Upper lobe of right lung (tissue), 1 donor: ENCODE measurements around the gene NBPF26. TPM values are rescaled to one million over a fixed set of nuclear protein-coding genes. Genes with fewer than 3 reads are reported as not detected.
"Not testable (repeated sequence)": the region's sequence is repeated elsewhere in the genome, so short reads cannot be mapped to it uniquely, and the experiment has no call there.

Experiments
- ATAC-seq: fragments of 200-7000 bp; cut with Tn5 transposase; one replicate; pipeline ENCODE4 v1.9.1; 2020; ENCODE audit warnings: mild to moderate bottlenecking, moderate library complexity
- DNase-seq: peaks from one replicate; pipeline ENCODE4 v3.0.0-alpha.2; 2020
- H3K27ac ChIP-seq: fragments of 200-600 bp; one replicate; pipeline ENCODE4 v1.8.0; 2022
- H3K27me3 ChIP-seq: fragments of 200-600 bp; one replicate; pipeline ENCODE4 v1.8.0; 2022; ENCODE audit warnings: mild to moderate bottlenecking
- H3K36me3 ChIP-seq: fragments of 200-600 bp; one replicate; pipeline ENCODE4 v1.8.0; 2022
- H3K4me1 ChIP-seq: fragments of 200-600 bp; one replicate; pipeline ENCODE4 v1.8.0; 2022
- H3K4me3 ChIP-seq: fragments of 200-600 bp; one replicate; pipeline ENCODE4 v1.8.0; 2022; ENCODE audit warnings: mild to moderate bottlenecking
- H3K9me3 ChIP-seq: fragments of 200-600 bp; one replicate; pipeline ENCODE4 v1.8.0; 2022
- intact Hi-C: fragments of 100-400 bp; cut with DNase I; formaldehyde crosslinking; loops from one replicate; pipeline ENCODE4 v1.11.0; 2022
- total RNA-seq: library from RNA; stranded (reverse); fragmentation: NEBNext Ultra II Directional; extraction: Animal tissue kit (Norgen Biotek cat#: 25700); gene quantifications from one replicate; pipeline ENCODE4 v1.2.1, GENCODE V29; 2021
- donor health status: DM: no; HTN: yes; CAD: no; lungs with severe emphysema.

NBPF26 gene
- total RNA-seq, 1 donor from 2014 or later, result 2.2 TPM

DNA sequence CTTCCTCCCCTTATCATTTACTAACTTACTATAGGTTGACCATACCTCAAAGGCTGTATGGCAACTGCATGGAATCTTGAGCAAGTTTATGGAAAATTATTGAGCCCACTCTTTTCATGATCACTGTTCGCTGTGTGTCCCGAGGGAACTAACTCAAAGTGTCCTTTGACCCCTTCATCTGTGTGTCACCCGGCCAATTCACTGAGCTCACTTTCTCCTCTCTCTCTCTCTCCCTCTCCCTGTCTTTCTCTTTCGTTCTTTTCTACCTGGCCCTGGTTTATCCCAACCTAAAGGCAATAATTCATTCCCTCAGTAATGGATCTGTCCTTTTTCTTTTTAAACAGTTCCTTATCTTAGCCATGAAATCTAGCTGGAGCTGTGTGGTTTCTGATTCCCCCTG, 102.9 kb downstream of the NBPF26 start:
- H3K4me1 ChIP-seq, H3K9me3 ChIP-seq, H3K36me3 ChIP-seq, H3K27ac ChIP-seq, DNase-seq, ATAC-seq, H3K27me3 ChIP-seq, H3K4me3 ChIP-seq, intact Hi-C loops: not testable (repeated sequence)

DNA sequence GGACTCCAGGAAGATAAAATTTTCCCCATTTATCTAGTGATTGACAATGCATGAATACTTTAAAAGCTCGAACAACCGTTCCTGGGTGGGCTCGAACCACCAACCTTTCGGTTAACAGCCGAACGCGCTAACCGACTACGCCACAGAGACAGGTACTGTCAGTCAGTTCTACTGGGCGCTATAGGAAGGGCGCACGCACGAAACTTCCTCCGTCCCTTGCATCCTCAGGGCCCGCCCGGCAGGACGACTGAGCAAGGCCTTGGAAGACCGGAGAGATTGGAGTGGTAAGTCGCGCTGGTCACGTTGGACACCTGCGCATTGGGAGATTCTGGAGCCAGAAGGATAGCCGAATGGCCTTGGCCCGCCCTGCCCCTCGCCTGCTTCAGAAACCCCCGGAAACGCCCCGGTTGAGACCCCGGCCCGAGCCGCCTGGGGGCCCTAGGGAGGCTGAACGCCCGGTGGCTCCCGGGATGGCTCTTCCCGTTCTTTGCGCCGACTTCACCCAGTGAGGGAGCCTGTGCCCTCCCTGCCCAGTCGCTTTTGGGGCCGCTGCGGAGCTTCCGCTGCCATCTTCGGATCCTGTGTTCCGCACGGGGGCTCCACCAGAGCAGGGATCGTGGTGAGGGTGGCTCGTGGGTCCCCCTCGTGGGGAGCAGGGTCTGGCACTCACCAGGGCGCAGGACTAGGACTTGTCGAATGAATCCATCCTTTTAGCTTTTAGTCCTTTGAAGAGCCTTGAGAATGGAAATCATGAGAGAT, 120.6 kb downstream of the NBPF26 start:
- intact Hi-C loops, result not testable (repeated sequence)

DNA sequence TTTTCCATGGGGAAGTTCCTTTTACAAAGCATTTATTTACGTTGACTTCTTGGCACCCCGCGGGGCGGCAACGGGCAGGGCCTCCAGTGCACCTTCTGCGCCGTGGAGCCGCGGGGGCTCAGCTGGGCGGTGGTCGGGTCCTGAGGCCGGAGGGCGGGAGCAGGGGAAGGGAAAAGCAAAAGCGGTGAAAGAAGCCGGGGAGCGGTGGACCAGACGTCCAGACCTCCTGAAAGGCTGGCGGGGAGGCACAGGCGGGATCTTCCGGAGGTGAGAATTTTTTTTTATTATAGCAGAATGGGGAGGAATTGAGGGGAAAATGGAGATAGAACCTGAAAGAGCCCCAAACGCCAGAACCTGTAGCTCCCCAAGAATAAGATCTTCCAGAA, 121.2 kb downstream of the NBPF26 start:
- not testable (repeated sequence) for H3K4me3 ChIP-seq, H3K27ac ChIP-seq

More for the DNA sequence above, 120.6 kb downstream of the NBPF26 start:
- not testable (repeated sequence) for DNase-seq, H3K4me3 ChIP-seq, H3K36me3 ChIP-seq, ATAC-seq, H3K4me1 ChIP-seq, H3K9me3 ChIP-seq, H3K27me3 ChIP-seq, H3K27ac ChIP-seq

DNA sequence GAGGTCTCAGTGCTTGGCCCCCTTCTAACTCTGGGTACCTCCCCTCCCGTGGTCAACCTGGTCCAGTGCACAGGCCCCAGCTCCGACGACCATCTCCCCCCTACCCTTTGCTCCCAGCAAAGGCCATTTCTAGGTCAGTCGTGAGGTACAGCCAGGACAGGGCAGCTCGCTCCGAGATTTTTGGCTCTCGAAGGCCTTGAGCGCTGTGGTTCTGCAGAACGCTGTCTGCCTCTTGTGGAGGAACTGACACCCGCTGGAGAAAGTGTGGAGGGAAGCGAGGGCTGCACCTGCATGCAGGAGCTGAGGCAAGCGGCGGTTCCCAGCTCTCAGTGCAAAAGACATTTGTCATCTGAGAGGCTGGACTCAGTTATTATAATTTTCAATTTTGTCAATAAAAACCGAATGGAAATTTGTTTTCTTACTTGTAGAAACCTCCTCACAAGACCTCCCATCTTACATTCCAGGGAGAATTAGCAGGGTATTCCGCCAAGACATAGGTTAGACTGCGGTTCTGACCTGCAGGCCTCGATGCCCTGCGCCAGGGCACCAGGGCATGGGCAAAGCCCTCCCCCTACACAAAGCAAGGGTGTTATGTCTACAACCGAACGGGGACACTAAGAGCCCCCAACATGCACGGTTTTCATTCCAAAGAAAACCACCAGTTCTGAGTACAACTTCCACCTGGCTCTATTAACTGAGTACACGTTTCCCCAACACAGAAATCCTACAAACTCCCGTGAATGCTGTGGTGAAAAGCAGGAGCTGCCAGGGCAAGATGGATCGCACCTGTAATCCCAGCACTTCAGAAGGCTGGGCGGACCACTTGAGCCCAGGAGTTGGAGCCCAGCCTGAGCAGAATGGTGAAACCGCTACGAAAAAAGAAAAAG, 125.9 kb downstream of the NBPF26 start:
- H3K36me3 ChIP-seq, H3K27ac ChIP-seq, H3K9me3 ChIP-seq, H3K4me3 ChIP-seq, H3K4me1 ChIP-seq, H3K27me3 ChIP-seq, DNase-seq, intact Hi-C loops: not testable (repeated sequence)
- ATAC-seq, result peak; percentile 28

More for the DNA sequence above, 121.2 kb downstream of the NBPF26 start:
- H3K4me1 ChIP-seq, H3K36me3 ChIP-seq, intact Hi-C loops, H3K9me3 ChIP-seq, ATAC-seq, H3K27me3 ChIP-seq, DNase-seq: not testable (repeated sequence)

DNA sequence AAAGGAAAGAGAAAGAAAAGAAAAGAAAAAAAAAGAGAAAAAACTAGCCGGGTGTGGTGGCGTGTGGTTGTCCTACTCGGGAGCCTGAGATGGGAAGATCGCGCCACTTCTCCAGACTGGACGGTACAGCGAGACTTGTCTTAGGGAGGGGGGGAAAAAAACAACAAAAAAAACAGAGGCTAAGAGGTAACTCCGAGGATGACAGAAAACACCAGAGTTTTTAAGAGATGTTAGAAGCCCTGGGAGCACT, 126.5 kb downstream of the NBPF26 start:
- H3K27ac ChIP-seq, DNase-seq, H3K4me1 ChIP-seq, ATAC-seq, intact Hi-C loops, H3K4me3 ChIP-seq, H3K36me3 ChIP-seq, H3K9me3 ChIP-seq, H3K27me3 ChIP-seq: not testable (repeated sequence)

DNA sequence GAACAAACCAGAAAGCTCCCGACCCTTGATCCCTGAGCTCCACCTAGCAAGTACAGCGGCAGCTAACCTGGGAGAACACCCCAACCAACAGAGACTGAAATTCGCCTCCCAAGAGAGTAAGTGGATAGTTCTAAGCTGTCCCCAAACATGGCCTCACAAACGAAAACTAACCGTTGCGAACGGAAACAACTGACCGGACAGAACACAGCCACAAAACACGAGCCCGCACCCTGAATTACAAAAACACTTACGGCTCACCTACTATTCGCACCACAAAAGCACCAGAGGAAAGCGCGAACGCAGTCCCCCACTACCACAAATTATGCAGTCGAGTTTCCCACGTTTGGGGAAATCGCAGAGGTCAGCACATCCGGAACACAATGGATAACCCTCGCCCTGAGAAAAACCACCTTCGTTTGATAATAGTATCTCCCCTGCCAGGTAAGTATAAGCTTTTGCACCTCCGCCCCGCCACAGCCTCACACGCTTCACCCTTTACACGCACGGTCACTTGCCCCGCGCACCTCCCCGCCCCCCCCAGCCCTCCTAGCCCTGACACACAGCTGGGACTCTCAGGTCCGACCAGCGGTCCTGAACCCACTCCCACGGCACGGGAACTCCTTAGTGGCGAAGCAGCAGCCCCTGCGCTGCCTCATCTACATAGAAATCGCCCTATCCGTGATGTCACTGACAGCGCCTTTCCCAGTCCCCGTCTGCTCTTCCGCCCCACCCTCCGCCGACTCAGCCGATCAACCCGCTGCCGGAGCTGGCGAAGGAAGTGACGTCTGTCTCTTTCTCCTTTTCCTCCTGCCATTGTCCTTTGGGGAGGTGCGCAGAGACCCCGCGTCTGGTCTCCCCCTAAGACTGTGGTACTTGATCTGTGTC, 127.0 kb downstream of the NBPF26 start:
- peak; percentile 49 for ATAC-seq
- not testable (repeated sequence) for H3K4me1 ChIP-seq, H3K27me3 ChIP-seq

DNA sequence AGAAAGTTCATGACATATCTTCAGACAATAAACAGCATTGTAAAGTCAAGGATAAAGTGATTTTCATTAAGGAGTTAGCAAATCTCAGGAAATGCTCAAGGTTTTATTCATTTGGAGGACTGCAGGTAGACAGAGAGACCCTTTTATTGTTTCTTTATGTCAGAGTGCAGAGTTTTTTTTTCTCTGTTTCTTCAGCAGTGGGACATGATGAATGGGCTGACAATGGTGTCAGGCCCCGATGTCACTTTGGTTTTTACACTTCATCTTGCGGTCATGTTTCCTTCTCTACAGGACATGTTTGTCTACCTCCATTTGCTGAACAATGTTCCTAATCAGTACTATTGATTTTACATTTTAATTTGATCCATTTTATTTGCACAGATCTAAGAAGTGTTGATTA, 134.4 kb downstream of the NBPF26 start:
- H3K4me1 ChIP-seq, intact Hi-C loops: not testable (repeated sequence)

More for the DNA sequence above, 127.0 kb downstream of the NBPF26 start:
- H3K4me3 ChIP-seq, H3K9me3 ChIP-seq, intact Hi-C loops, H3K27ac ChIP-seq, DNase-seq, H3K36me3 ChIP-seq: not testable (repeated sequence)

DNA sequence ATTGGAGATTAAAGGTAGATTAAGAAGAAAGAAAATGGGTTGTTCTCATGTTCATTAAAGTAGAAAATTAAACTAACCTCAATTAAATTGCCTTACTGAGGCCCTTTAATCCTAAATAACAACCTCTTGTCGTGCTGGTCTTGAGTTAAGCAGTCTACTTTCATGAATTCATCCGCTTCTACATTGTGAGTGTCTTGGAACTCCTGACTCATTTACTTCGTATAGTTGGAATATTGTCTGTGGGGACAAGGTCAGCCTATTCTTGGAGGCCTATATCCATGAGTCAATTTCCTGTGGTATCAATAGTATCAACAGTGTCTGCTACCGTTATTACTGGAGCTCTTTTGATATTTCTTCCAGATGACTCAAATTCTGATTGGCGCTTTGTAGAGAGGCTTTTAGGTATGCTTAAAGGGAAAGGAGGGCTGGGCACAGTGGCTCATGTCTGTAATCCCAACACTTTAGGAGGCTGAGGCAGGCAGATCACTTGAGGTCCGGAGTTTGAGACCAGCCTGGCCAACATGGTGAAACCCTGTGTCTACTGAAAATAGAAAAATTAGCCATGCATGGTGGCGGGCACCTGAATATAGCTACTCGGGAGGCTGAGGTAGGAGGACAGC, 136.0 kb downstream of the NBPF26 start:
- intact Hi-C loops, DNase-seq, H3K27me3 ChIP-seq, ATAC-seq, H3K4me3 ChIP-seq, H3K27ac ChIP-seq, H3K9me3 ChIP-seq, H3K36me3 ChIP-seq, H3K4me1 ChIP-seq: not testable (repeated sequence)

More for the DNA sequence above, 134.4 kb downstream of the NBPF26 start:
- not testable (repeated sequence) for H3K36me3 ChIP-seq, DNase-seq, H3K4me3 ChIP-seq, H3K27me3 ChIP-seq, H3K27ac ChIP-seq, ATAC-seq, H3K9me3 ChIP-seq

DNA sequence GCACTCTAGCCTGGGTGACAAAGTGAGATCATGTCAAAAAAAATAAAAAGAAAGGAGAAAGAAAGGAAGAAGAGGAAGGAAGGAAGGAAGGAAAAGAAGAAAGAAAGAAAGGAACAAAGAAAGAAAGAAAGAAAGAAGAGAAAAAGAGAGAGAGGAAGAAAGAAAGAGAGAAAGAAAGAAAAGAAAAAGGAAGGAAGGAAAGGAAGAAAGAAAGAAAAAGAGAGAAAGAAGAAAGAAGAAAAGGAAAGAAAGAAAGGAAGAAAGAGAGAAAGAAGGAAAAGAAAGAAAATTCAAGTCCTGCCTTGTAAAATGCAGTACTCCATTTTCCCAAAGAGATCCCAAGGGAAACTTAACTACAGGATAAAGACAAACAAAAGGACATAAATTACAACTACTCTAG, 154.5 kb downstream of the NBPF26 start:
- H3K9me3 ChIP-seq, DNase-seq, H3K4me3 ChIP-seq, H3K36me3 ChIP-seq, H3K4me1 ChIP-seq, ATAC-seq, intact Hi-C loops, H3K27me3 ChIP-seq, H3K27ac ChIP-seq: not testable (repeated sequence)

DNA sequence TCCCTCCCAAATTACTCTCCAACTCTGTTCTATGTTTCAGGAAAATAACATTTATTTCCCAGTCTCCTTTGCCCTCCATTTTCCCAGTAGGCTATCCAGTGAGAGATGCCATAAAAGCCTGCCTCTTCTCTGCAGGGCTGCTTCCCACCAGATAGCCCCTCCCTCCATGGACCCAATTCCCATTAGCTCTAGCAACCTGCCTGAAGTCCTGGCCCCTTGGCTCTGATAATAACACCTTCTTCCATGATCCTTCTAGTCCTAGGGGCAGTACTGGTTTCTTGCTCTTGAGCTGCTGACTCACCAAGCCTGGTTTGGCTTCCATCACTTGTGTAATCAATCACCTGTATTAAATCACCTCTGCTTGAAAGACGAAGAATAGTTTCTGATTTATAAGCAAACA, 156.3 kb downstream of the NBPF26 start:
- not testable (repeated sequence) for H3K27me3 ChIP-seq, ATAC-seq

DNA sequence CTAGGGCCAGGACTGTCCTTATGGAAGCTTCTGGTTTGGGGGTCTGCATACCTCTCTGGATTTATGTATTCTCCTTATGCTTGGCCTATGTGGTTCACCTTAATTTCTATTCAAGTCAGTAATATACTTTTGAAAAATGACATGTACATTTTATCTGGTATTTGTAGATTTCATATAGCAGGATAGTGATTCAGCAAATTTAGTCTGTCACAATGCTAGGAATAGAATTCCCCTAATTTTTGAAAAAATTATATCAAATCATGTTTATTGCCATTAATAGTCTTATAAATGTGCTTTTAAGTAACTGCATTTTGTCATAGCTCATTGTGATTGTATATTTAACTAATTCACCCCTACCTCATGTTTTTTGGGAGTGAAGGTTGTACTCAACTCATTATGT, 158.2 kb downstream of the NBPF26 start:
- H3K36me3 ChIP-seq, ATAC-seq, H3K27ac ChIP-seq, H3K4me1 ChIP-seq, H3K4me3 ChIP-seq, H3K27me3 ChIP-seq, H3K9me3 ChIP-seq, DNase-seq, intact Hi-C loops: not testable (repeated sequence)

More for the DNA sequence above, 156.3 kb downstream of the NBPF26 start:
- H3K9me3 ChIP-seq, H3K4me3 ChIP-seq, H3K27ac ChIP-seq, H3K4me1 ChIP-seq, H3K36me3 ChIP-seq, intact Hi-C loops, DNase-seq: not testable (repeated sequence)
